H1 (cell line): ENCODE data around the gene RPS15. TPM values are rescaled to one million over a fixed set of nuclear protein-coding genes. Genes with fewer than 3 reads are reported as not detected.

Experiments used
- CTCF ChIA-PET: fragments of 300-600 bp; sonication (Branson Sonifier 250); formaldehyde crosslinking; loops from one replicate; lab custom pipeline; 2021; ENCODE audit not compliant: partially characterized antibody; lab: Charles Lee
- POLR2A ChIA-PET: fragments of 300-600 bp; sonication (Branson Sonifier 250); formaldehyde crosslinking; loops from one replicate; lab custom pipeline; 2021; ENCODE audit warnings: inconsistent platforms; ENCODE audit not compliant: partially characterized antibody; lab: Charles Lee
- DNase-seq, 2 experiments: peaks; one replicate each; pipeline versions ENCODE4 v3.0.0 to v3.0.0-alpha.2; 2010 to 2022; ENCODE audit warnings: low spot score in 2 of 2, low read depth in 1 of 2, mixed read lengths in 1 of 2
- FAIRE-seq: peaks from 2 replicates; lab custom pipeline; 2011; peaks lifted over from hg19 to GRCh38; lab: Jason Lieb, UNC
- H2AFZ ChIP-seq: 2 replicates; pipeline ENCODE4 v1.8.1; 2012; ENCODE audit warnings: low read length, inconsistent platforms
- H2AK5ac ChIP-seq: 2 replicates; pipeline ENCODE4 v1.6.1; 2013; ENCODE audit warnings: low read depth, low read length
- H2BK120ac ChIP-seq: replicated peaks from 2 replicates; pipeline ENCODE3; 2013; ENCODE audit warnings: low read depth, low read length, inconsistent platforms
- H2BK12ac ChIP-seq: 2 replicates; pipeline ENCODE4 v1.6.1; 2013; ENCODE audit warnings: low read depth, low read length
- H2BK15ac ChIP-seq: 2 replicates; pipeline ENCODE4 v1.6.1; 2013; ENCODE audit warnings: low read length
- H2BK20ac ChIP-seq: 2 replicates; pipeline ENCODE4 v1.6.1; 2013; ENCODE audit warnings: low read length
- H2BK5ac ChIP-seq: 2 replicates; pipeline ENCODE4 v1.6.1; 2013; ENCODE audit warnings: low read depth, low read length
- H3K14ac ChIP-seq: 2 replicates; pipeline ENCODE4 v1.6.1; 2013; ENCODE audit warnings: inconsistent platforms; ENCODE audit not compliant: insufficient read length
- H3K18ac ChIP-seq: 2 replicates; pipeline ENCODE4 v1.6.1; 2013; ENCODE audit warnings: low read length; ENCODE audit errors: extremely low read depth
- H3K23ac ChIP-seq: 2 replicates; pipeline ENCODE4 v1.6.1; 2013; ENCODE audit warnings: inconsistent platforms; ENCODE audit not compliant: insufficient read length
- H3K23me2 ChIP-seq: 2 replicates; pipeline ENCODE4 v1.6.1; 2013; ENCODE audit warnings: low read depth, low read length
- H3K27ac ChIP-seq: 2 replicates; pipeline ENCODE4 v1.6.1; 2011; ENCODE audit warnings: low read depth, low read length, inconsistent platforms
- H3K27me3 ChIP-seq, 4 experiments: replicated peaks in 1 of 4; 1 replicate in 1 of 4; 2 replicates in 3 of 4; pipeline versions ENCODE4 v1.6.1 to v1.8.1; 2011 to 2013; ENCODE audit warnings: low read length in 3 of 4, mild to moderate bottlenecking in 3 of 4, inconsistent platforms in 2 of 4, mixed read lengths in 2 of 4, moderate library complexity in 1 of 4; ENCODE audit not compliant: control insufficient read depth in 3 of 4, insufficient read depth in 3 of 4; ENCODE audit errors: extremely low read depth in 1 of 4
- H3K36me3 ChIP-seq, 4 experiments: 2 replicates each; pipeline versions ENCODE4 v1.6.1 to v1.8.1; 2011 to 2013; ENCODE audit warnings: mild to moderate bottlenecking in 4 of 4, low read length in 3 of 4, moderate library complexity in 2 of 4, control low read depth in 1 of 4, inconsistent platforms in 1 of 4; ENCODE audit not compliant: insufficient read depth in 4 of 4, control insufficient read depth in 2 of 4
- H3K4ac ChIP-seq: replicated peaks from 2 replicates; pipeline ENCODE3; 2013; ENCODE audit warnings: low read length, low read depth, mixed read lengths, inconsistent platforms; ENCODE audit not compliant: insufficient read length
- H3K4me1 ChIP-seq, 4 experiments: replicated peaks in 1 of 4; 1 replicate in 1 of 4; 2 replicates in 3 of 4; pipeline versions ENCODE4 v1.6.1 to v1.8.1; 2011 to 2013; ENCODE audit warnings: low read length in 3 of 4, inconsistent platforms in 2 of 4, mixed read lengths in 1 of 4; ENCODE audit not compliant: insufficient read depth in 4 of 4, control insufficient read depth in 3 of 4
- H3K4me2 ChIP-seq, 2 experiments: 2 replicates each; pipeline versions ENCODE4 v1.6.1 to v1.8.1; 2011 to 2013; ENCODE audit warnings: low read depth in 2 of 2, low read length in 2 of 2, control low read depth in 1 of 2, inconsistent platforms in 1 of 2, mild to moderate bottlenecking in 1 of 2; ENCODE audit not compliant: insufficient read depth in 1 of 2
- H3K4me3 ChIP-seq, 4 experiments: fragments of 200-600, 300-600 bp in 1 of 4; sonication (generic), shearing (Covaris generic), sonication (Bioruptor Twin) in 1 of 4; 2 replicates each; pipeline versions ENCODE4 v1.5.1 to v1.8.1; 2011 to 2016; ENCODE audit warnings: low read length in 4 of 4, low read depth in 3 of 4, control low read depth in 2 of 4, inconsistent platforms in 2 of 4, mild to moderate bottlenecking in 2 of 4, mixed read lengths in 1 of 4, moderate library complexity in 1 of 4; ENCODE audit not compliant: insufficient read depth in 2 of 4; ENCODE audit errors: extremely low read depth in 1 of 4
- H3K56ac ChIP-seq: replicated peaks from 2 replicates; pipeline ENCODE3; 2013; ENCODE audit warnings: low read depth, mild to moderate bottlenecking, mixed read lengths, low read length, inconsistent platforms; ENCODE audit not compliant: insufficient read length
- H3K79me1 ChIP-seq: 2 replicates; pipeline ENCODE4 v1.6.1; 2013; ENCODE audit warnings: low read depth, low read length, control low read depth
- H3K79me2 ChIP-seq, 2 experiments: 2 replicates each; pipeline versions ENCODE4 v1.6.1 to v1.8.1; 2012 to 2013; ENCODE audit warnings: low read length in 2 of 2, mild to moderate bottlenecking in 2 of 2, inconsistent platforms in 1 of 2; ENCODE audit not compliant: insufficient read depth in 2 of 2, control insufficient read depth in 1 of 2
- H3K9ac ChIP-seq, 4 experiments: replicated peaks in 1 of 4; 1 replicate in 1 of 4; 2 replicates in 3 of 4; pipeline versions ENCODE4 v1.6.1 to v1.8.1; 2011 to 2013; ENCODE audit warnings: low read depth in 3 of 4, low read length in 3 of 4, control low read depth in 2 of 4, mild to moderate bottlenecking in 2 of 4, moderate library complexity in 2 of 4, inconsistent platforms in 1 of 4; ENCODE audit errors: extremely low read depth in 1 of 4
- H3K9me3 ChIP-seq, 2 experiments: 2 replicates each; pipeline versions ENCODE4 v1.6.1 to v1.8.1; 2012 to 2013; ENCODE audit warnings: mild to moderate bottlenecking in 2 of 2, moderate library complexity in 2 of 2, control low read depth in 1 of 2, inconsistent platforms in 1 of 2, low read depth in 1 of 2, low read length in 1 of 2, mixed read lengths in 1 of 2; ENCODE audit not compliant: insufficient read depth in 2 of 2
- H4K20me1 ChIP-seq, 2 experiments: replicated peaks in 1 of 2; 2 replicates each; pipeline versions ENCODE3 to v1.8.1; 2011 to 2013; ENCODE audit warnings: inconsistent platforms in 2 of 2, low read length in 2 of 2, mild to moderate bottlenecking in 1 of 2; ENCODE audit not compliant: insufficient read depth in 2 of 2, control insufficient read depth in 1 of 2
- H4K5ac ChIP-seq: 2 replicates; pipeline ENCODE4 v1.6.1; 2013; ENCODE audit warnings: low read length, low read depth, mixed read lengths, inconsistent platforms; ENCODE audit not compliant: insufficient read length
- H4K8ac ChIP-seq: 2 replicates; pipeline ENCODE4 v1.8.0; 2013; ENCODE audit warnings: mild to moderate bottlenecking, moderate library complexity, low read length, inconsistent platforms; ENCODE audit not compliant: insufficient read depth; ENCODE audit errors: extremely low read depth
- H4K91ac ChIP-seq: replicated peaks from 2 replicates; pipeline ENCODE3; 2013; ENCODE audit warnings: low read length, mixed read lengths, inconsistent platforms; ENCODE audit not compliant: insufficient read length
- ATF2 ChIP-seq: IDR thresholded peaks from 2 replicates; pipeline ENCODE4 v1.6.1; 2012; ENCODE audit warnings: low read length, inconsistent platforms
- BRCA1 ChIP-seq: IDR thresholded peaks from 2 replicates; pipeline ENCODE4 v1.6.1; 2012; ENCODE audit warnings: low read depth, low read length, improper control_type of control experiment
- CBX8 ChIP-seq: fragments of 300-800, 300-1000 bp; sonication (generic); IDR thresholded peaks from 2 replicates; pipeline ENCODE4 v1.7.1; 2016; ENCODE audit warnings: low read depth, low read length, borderline replicate concordance
- CHD2 ChIP-seq: IDR thresholded peaks from 2 replicates; pipeline ENCODE4 v1.6.1; 2012; ENCODE audit warnings: low read length, improper control_type of control experiment
- GTF2F1 ChIP-seq: IDR thresholded peaks from 2 replicates; pipeline ENCODE4 v1.6.1; 2012; ENCODE audit warnings: low read depth, low read length, improper control_type of control experiment, borderline replicate concordance
- JUND ChIP-seq: IDR thresholded peaks from 2 replicates; pipeline ENCODE4 v1.6.1; 2011; ENCODE audit warnings: mild to moderate bottlenecking, improper control_type of control experiment, low read length
- MAFK ChIP-seq: IDR thresholded peaks from 2 replicates; pipeline ENCODE4 v1.6.1; 2012; ENCODE audit warnings: low read depth, mild to moderate bottlenecking, improper control_type of control experiment, low read length
- NANOG ChIP-seq: IDR thresholded peaks from 2 replicates; pipeline ENCODE4 v1.6.1; 2011; ENCODE audit warnings: low read length, low read depth, mild to moderate bottlenecking, inconsistent platforms; ENCODE audit not compliant: insufficient read depth, poor library complexity, severe bottlenecking
- POLR2A ChIP-seq, 2 experiments: IDR thresholded peaks; 1 replicate in 1 of 2; 2 replicates in 1 of 2; pipeline ENCODE4 v1.6.1; 2011; ENCODE audit warnings: low read depth in 2 of 2, low read length in 2 of 2, mild to moderate bottlenecking in 2 of 2; ENCODE audit errors: control extremely low read depth in 1 of 2
- POU5F1 ChIP-seq: IDR thresholded peaks from 2 replicates; pipeline ENCODE4 v1.6.1; 2011; ENCODE audit warnings: low read depth, mild to moderate bottlenecking, low read length, moderate library complexity
- SIN3A ChIP-seq, 2 experiments: IDR thresholded peaks in 1 of 2; conservative IDR thresholded peaks in 1 of 2; 2 replicates each; pipeline ENCODE4 v1.6.1; 2011 to 2012; ENCODE audit warnings: low read length in 2 of 2, improper control_type of control experiment in 1 of 2, low read depth in 1 of 2, mild to moderate bottlenecking in 1 of 2
- SIRT6 ChIP-seq: IDR thresholded peaks from one replicate; pipeline ENCODE4 v1.7.1; 2012; ENCODE audit warnings: low read length, inconsistent platforms
- SIX5 ChIP-seq: IDR thresholded peaks from 2 replicates; pipeline ENCODE4 v1.6.1; 2011; ENCODE audit warnings: mild to moderate bottlenecking, low read depth, low read length
- WGBS, 2 experiments: shearing (Covaris generic) in 1 of 2; methylation state at CpG; one replicate each; pipeline versions ENCODE4 v1.1.6 to v1.1.7; 2013 to 2015; ENCODE audit warnings: low lambda C conversion rate in 2 of 2, mixed read lengths in 2 of 2, inconsistent platforms in 1 of 2, low coverage in 1 of 2, missing lambda C conversion rate in 1 of 2; ENCODE audit not compliant: insufficient replicate concordance in 2 of 2, insufficient coverage in 1 of 2, insufficient read length in 1 of 2; ENCODE audit errors: extremely low coverage in 1 of 2, missing lambda C conversion rate in 1 of 2; 5-methylcytosine and 5-hydroxymethylcytosine counted together
- polyA plus RNA-seq, 7 experiments: library from polyadenylated mRNA; depleted of rRNA in 3 of 7; stranded (reverse) in 5 of 7; unstranded in 2 of 7; fragments of >200 nt in 5 of 7; fragments of 200-250 nt in 2 of 7; gene quantifications; 1 replicate in 5 of 7; 2 replicates in 1 of 7; 4 replicates in 1 of 7; pipeline versions ENCODE4 v1.2.1 to v1.2.3, GENCODE V29; 2011 to 2013; ENCODE audit warnings: missing spikeins in 2 of 7, mixed read lengths in 2 of 7
- total RNA-seq: library from RNA; stranded (reverse); fragmentation: NEBNext Ultra II Directional; extraction: Animal tissue kit (Norgen Biotek cat#: 25700); gene quantifications from 2 replicates; pipeline ENCODE4 v1.2.1, GENCODE V29; 2021

RPS15 gene
- total and polyA plus RNA-seq, 2 of the 8 experiments (the other 6 are each of a cell fraction or from before 2014, with no cell fraction given) = 1,562 to 3,890 TPM

- CTCF ChIA-PET = interaction anchor here (1.6 to 1.7 kb wide), 2 partner anchors 73 to 109 kb away, joined by 4 to 5 read pairs; no protein-coding TSS in a partner anchor
- no peak for TF ChIP-seq NANOG
- no peak for TF ChIP-seq POLR2A (IDR thresholded peaks at IDR 0.05; ENCODE audit: control extremely low read depth in 1 of 2, low read depth in 2 of 2, low read length in 2 of 2)
- no peak for TF ChIP-seq MAFK
- TF ChIP-seq POU5F1 = no peak
- TF ChIP-seq JUND = no peak
- TF ChIP-seq BRCA1 = no peak
- TF ChIP-seq SIX5 = no peak
- TF ChIP-seq CHD2 = no peak
- TF ChIP-seq GTF2F1 = no peak
- TF ChIP-seq SIN3A (conservative IDR thresholded peaks at IDR 0.05 in 1 of 2, IDR thresholded peaks at IDR 0.05 in 1 of 2; ENCODE audit: low read depth in 1 of 2, low read length in 2 of 2) = no peak
- no peak for TF ChIP-seq ATF2
- no peak for TF ChIP-seq SIRT6
- no peak for TF ChIP-seq CBX8
Observed at GRCh38 chr19:1388637-1389026, 49.6 kb upstream of the RPS15 start.

More at GRCh38 chr19:1388637-1389026, 49.6 kb upstream of the RPS15 start:
- H4K20me1 ChIP-seq = peaks cover 4 to 15% of the 10 kb centered on the region in 2 experiments
- DNase-seq = no peak
- H2BK20ac ChIP-seq = no peak overlapping the region
- no peak overlapping the region; the same call in 1 of the 2 replicates for H4K8ac ChIP-seq
- H2BK5ac ChIP-seq = no peak overlapping the region
- no peak for FAIRE-seq
- H3K27me3 ChIP-seq = no peaks in the 10 kb centered on the region
- no peak overlapping the region for H3K4me2 ChIP-seq
- no peak overlapping the region for H2BK15ac ChIP-seq
- no peak overlapping the region for H2BK12ac ChIP-seq
- H4K5ac ChIP-seq = no peak overlapping the region
- H3K79me1 ChIP-seq = 0 out of 2 replicates have a peak, but pooled peaks cover 9% of the 10 kb centered on the region
- no peak overlapping the region for H3K23ac ChIP-seq
- peaks cover 4% of the 10 kb centered on the region; the same call in 1 of the 2 replicates for H3K23me2 ChIP-seq
- POLR2A ChIA-PET = interaction anchor here (0.7 to 1.6 kb wide), 3 partner anchors 8 to 119 kb away, joined by 3 to 8 read pairs (median 3); partner anchors contain the start of gene CIRBP
- H3K9me3 ChIP-seq = no peaks in the 10 kb centered on the region; a peak in 1 of 4 replicates
- no peak overlapping the region for H3K14ac ChIP-seq
- no peak overlapping the region for H3K56ac ChIP-seq
- peaks cover 0 to 20% (median 13%) of the 10 kb centered on the region in 4 experiments; a peak in 6 of 8 replicates for H3K36me3 ChIP-seq
- H3K18ac ChIP-seq = no peak overlapping the region
- H3K9ac ChIP-seq = no peak overlapping the region
- no peak overlapping the region for H2BK120ac ChIP-seq
- H4K91ac ChIP-seq = no peak overlapping the region
- H2AK5ac ChIP-seq = no peak overlapping the region
- H2AFZ ChIP-seq = no peak overlapping the region
- 95% methylated on average over 11 of the region's 17 CpGs; no CpG with 5 or more reads in 1 of the 2 experiments for WGBS, 2 experiments
- H3K4ac ChIP-seq = no peak overlapping the region
- H3K4me1 ChIP-seq = peaks cover 0 to 3% (median 0%) of the 10 kb centered on the region in 4 experiments; a peak in 2 of 7 replicates
- H3K4me3 ChIP-seq = no peak overlapping the region
- peaks cover 0 to 4% of the 10 kb centered on the region in 2 experiments; a peak in 1 of 4 replicates for H3K79me2 ChIP-seq
- H3K27ac ChIP-seq = no peak overlapping the region
